ENCODE results near the gene KIRREL3. TPM values are rescaled to one million over a fixed set of nuclear protein-coding genes. Genes with fewer than 3 reads are reported as not detected.

Gene KIRREL3
- polyA plus RNA-seq, 1 of the 3 experiments (the other 2 are of a cell fraction), result 3.7 TPM

- Histone ChIP-seq H3K27ac (ENCODE audit: low read depth in 2 of 2, low read length in 1 of 2) (no peak overlapping the region), H3K9me3 (no peaks in the 10 kb centered on the region), H3K4me3 (ENCODE audit: low read depth in 2 of 2, low read length in 1 of 2) (no peak overlapping the region), H3K79me2 (ENCODE audit: insufficient read depth) (no peaks in the 10 kb centered on the region), H2AFZ (ENCODE audit: low read depth) (no peak overlapping the region), H3K9me2 (no peaks in the 10 kb centered on the region), H3K4me2 (no peak overlapping the region), H3K27me3 (ENCODE audit: insufficient read depth) (no peaks in the 10 kb centered on the region), H3K4me1 (ENCODE audit: control insufficient read depth in 1 of 2, insufficient read depth in 2 of 2, low read depth in 1 of 2, low read length in 1 of 2) (peaks cover 0 to 16% of the 10 kb centered on the region in 2 experiments; a peak in 2 of 4 replicates), H3K36me3 (replicated peaks in 1 of 2; ENCODE audit: control insufficient read depth in 1 of 2, insufficient read depth in 2 of 2, low read length in 1 of 2) (no peaks in the 10 kb centered on the region), H4K20me1 (ENCODE audit: insufficient read depth) (no peaks in the 10 kb centered on the region), H3F3A (replicated peaks; ENCODE audit: insufficient read depth) (no peaks in the 10 kb centered on the region), H3K9ac (no peak overlapping the region)
- POLR2A ChIA-PET, result no interaction called here
- no peak for DNase-seq
- 95% methylated on average over 8 of the region's 8 CpGs for WGBS (ENCODE audit: low lambda C conversion rate)
- CTCF ChIA-PET, result no interaction called here
- TF ChIP-seq SMC3 (IDR thresholded peaks at IDR 0.05; ENCODE audit: low read depth, low read length), result no peak
- no peak for TF ChIP-seq RCOR1 (IDR thresholded peaks at IDR 0.05; ENCODE audit: low read length)
- no peak for TF ChIP-seq MXI1 (IDR thresholded peaks at IDR 0.05; ENCODE audit: low read depth, low read length)
- no peak for TF ChIP-seq FOSL2 (IDR thresholded peaks at IDR 0.05; ENCODE audit: borderline replicate concordance, low read depth)
- no peak for TF ChIP-seq NFIC (IDR thresholded peaks at IDR 0.05; ENCODE audit: borderline replicate concordance)
- no peak for TF ChIP-seq REST (IDR thresholded peaks at IDR 0.05; ENCODE audit: low read depth, low read length)
- TF ChIP-seq ZBTB33 (IDR thresholded peaks at IDR 0.05; ENCODE audit: borderline replicate concordance, low read depth), result no peak
- TF ChIP-seq TAF1 (IDR thresholded peaks at IDR 0.05; ENCODE audit: borderline replicate concordance, low read depth, low read length), result no peak
- TF ChIP-seq YY1 (IDR thresholded peaks at IDR 0.05; ENCODE audit: low read depth), result no peak
- no peak for TF ChIP-seq NRF1 (IDR thresholded peaks at IDR 0.05; ENCODE audit: low read depth, low read length)
- no peak for TF ChIP-seq RFX5 (IDR thresholded peaks at IDR 0.05; ENCODE audit: low read length)
- TF ChIP-seq IRF3 (IDR thresholded peaks at IDR 0.05; ENCODE audit: low read depth, low read length), result no peak
- TF ChIP-seq PBX3 (IDR thresholded peaks at IDR 0.05), result no peak
- TF ChIP-seq MEF2A (IDR thresholded peaks at IDR 0.05; ENCODE audit: borderline replicate concordance, low read depth), result no peak
- TF ChIP-seq RAD21 (IDR thresholded peaks at IDR 0.05; ENCODE audit: low read length), result no peak
- TF ChIP-seq SIN3A (IDR thresholded peaks at IDR 0.05; ENCODE audit: borderline replicate concordance, low read depth, low read length), result no peak
These were observed 387.9 kb downstream of the KIRREL3 start for GRCh38 chr11:126612671-126613070.

All from SK-N-SH (cell line).